Measurements from ENCODE around the gene RAD51B.

Gene RAD51B

DNA sequence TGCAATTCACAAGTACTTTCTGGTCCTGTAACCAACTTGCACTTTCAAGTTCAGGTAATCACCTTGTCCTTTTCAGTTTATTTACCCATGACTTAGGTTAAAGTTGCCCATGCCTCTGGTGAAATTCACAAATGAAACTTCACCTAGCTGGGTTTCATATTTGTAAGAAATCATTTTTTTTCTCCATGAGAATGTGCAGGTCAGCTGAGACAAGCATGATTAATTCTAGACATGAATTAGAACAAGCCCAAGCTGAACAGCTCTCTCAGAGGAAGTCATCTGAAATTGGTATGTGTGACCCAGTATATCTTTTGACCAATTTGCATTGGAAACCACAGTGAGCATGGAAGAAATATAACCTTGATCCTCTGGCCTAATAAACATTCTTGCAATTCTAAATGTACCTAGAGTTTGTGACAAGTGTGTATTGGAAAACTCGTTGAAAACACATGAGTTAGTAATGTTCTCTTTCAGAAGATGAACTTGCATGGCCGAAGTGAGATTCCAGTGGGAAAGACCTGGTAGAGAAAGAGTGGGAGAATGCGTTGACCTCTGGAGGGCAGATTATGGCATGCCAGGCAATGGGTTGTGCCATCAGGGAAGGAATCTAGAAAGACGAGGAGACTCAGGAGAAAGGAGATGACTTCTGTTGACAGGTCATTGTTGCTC, 486.8 kb downstream of the RAD51B start:
- TF ChIP-seq, protein P1, sequence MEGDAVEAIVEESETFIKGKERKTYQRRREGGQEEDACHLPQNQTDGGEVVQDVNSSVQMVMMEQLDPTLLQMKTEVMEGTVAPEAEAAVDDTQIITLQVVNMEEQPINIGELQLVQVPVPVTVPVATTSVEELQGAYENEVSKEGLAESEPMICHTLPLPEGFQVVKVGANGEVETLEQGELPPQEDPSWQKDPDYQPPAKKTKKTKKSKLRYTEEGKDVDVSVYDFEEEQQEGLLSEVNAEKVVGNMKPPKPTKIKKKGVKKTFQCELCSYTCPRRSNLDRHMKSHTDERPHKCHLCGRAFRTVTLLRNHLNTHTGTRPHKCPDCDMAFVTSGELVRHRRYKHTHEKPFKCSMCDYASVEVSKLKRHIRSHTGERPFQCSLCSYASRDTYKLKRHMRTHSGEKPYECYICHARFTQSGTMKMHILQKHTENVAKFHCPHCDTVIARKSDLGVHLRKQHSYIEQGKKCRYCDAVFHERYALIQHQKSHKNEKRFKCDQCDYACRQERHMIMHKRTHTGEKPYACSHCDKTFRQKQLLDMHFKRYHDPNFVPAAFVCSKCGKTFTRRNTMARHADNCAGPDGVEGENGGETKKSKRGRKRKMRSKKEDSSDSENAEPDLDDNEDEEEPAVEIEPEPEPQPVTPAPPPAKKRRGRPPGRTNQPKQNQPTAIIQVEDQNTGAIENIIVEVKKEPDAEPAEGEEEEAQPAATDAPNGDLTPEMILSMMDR (IDR thresholded peaks at IDR 0.05; ENCODE audit: extremely low read depth, missing control alignments): no peak
- DNase-seq (ENCODE audit: low spot score): peak; percentile 40

DNA sequence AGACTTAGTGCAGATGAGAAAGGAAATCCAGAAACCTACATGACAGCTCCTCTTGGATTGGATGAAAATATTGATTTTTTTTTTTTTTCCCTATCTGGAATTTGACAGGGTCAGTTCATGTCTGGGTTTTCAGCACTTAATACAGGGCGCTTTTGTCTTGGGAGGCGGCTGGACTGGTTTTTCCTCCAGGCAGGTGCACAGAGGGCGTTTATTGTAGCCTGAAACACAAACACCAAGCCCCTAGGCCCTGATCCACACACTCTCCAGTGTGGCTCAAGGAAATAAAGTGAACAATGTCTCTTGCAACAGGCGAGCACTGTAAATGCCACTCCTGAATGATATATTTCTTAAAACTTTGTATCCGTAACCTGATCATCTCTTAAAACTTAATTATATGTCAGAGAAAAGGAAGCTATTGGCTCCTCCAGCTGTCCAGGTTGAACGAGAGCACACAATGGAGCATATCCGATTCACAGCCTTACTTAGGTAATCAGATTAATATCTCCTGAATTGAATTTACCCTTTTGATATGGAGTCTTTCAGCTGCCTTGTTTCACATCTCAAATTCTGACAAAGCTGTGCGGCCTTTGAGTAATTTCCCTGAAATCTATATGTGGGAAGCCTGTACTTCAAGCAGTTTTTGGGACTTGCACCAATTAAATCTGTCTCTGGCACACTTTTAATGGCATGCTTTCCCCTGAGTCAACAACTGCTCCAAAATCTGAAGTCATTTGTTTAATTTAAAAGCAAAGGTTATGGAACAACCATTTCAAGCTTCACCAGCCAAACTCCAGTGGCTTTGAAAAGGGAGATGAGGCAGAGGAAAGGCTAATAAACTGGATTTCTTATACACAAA, 487.6 kb downstream of the RAD51B start:
- no peak for DNase-seq (ENCODE audit: low spot score)
- TF ChIP-seq, protein P1 (IDR thresholded peaks at IDR 0.05; ENCODE audit: extremely low read depth, missing control alignments): no peak

DNA sequence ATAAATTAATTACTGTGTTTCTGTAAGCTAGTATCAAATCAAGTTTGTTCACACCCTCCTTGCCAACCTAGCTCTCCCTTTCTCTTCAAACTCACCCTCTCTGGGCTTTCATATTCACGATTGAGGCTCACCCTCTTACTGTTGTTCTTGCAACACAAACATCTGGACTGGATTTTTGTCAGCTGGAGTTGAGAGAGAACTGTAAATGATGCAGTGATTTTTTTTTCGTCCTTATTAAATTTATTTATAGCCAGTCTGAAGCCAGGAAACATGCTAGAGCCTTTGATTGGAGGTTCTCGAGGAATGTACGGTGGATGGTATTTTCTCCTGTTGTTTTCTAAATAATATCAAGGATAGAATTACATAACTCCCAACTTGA, 488.2 kb downstream of the RAD51B start:
- DNase-seq (ENCODE audit: low spot score): no peak
- TF ChIP-seq, protein P1 (IDR thresholded peaks at IDR 0.05; ENCODE audit: extremely low read depth, missing control alignments): no peak

DNA sequence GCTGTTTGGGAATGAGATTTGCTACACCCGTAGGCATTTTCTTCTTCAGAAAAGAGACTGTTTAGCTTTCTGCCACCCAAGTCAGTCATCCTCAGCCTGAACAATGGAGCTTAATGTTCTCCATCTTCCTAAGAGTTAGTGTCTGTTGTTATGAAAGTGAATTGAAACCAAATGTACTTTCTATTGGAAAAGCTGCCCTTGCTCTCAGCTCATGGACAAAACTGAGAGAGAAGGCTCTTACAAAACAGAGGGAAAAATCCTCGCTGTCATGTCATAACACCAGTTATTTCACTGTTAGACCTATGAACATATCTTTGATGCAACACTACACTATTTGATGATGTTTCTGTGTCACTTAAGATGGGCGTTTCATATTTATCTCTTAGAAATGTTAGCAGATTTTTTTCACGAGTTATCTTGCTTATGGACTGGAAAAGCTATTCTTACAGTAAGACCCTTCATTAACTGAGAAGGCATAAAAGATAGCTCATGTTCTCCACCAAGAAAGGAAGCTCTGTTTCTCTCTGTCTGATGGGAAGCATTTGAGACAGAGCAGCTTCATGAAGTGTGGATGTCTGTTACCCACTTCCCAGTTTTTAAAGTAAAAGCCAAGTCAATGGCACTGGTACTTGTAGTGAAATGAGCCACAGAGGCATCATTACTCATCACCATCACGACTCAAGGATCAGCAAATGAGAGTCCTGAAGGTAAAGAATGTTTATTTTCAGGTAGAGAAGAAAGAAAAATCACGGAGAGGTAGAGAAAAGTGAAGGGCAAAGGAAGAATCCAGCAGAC, 489.3 kb downstream of the RAD51B start:
- DNase-seq (ENCODE audit: low spot score): no peak
- TF ChIP-seq, protein P1 (IDR thresholded peaks at IDR 0.05; ENCODE audit: extremely low read depth, missing control alignments): no peak

DNA sequence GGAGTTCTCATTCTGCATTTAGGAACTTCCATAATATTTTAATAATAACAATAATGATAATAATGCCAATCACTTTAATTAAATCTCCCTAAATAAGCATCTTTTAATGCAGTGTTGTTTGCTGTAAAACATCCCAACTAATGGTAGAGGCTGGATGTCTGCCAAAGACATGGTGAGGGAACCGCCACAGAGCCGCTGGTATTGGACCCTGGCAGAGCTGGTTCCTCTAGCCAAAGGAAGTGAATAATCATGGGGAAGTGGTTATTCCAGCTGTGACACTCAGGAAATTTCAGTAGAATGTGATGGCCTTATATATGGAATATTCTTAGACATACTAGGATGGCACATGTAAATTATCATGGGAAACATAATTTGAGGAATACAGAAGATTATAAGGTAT, 490.0 kb downstream of the RAD51B start:
- TF ChIP-seq, protein P1 (IDR thresholded peaks at IDR 0.05; ENCODE audit: extremely low read depth, missing control alignments): no peak
- no peak for DNase-seq (ENCODE audit: low spot score)

DNA sequence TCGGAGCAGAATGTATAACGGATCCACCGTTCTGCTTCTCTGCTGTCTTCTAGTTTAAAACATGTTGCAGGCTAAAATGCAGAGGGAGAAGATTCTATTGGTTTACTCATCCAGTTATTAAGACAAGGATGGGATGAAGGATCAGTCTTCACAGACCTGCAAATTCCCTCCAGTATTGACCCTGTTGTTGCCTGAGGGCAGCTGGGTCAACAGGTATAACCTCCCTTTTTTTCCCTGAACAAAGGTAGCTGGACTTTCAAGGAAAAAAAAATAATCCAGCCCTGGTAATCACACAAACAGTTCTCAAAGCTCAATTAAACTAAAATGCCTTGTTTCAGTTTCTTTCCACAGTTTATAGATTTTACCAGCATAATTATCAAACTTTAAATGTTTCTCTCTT, 492.7 kb downstream of the RAD51B start:
- TF ChIP-seq, protein P1 (IDR thresholded peaks at IDR 0.05; ENCODE audit: extremely low read depth, missing control alignments): no peak
- no peak for DNase-seq (ENCODE audit: low spot score)

Data from GM20000 (cell line).